Stimulated activated naive CD8-positive, alpha-beta T cell treated with anti-CD3 and anti-CD28 coated beads, Interleukin-15, amount 100 ng/mL, for 72 hours (primary cell): ENCODE results near the gene NEK6.
"Not testable (repeated sequence)": the region's sequence is repeated elsewhere in the genome, so short reads cannot be mapped to it uniquely, and the experiment has no call there.

Experiments used
- ATAC-seq: fragments of 150-1000 bp; cut with Tn5 transposase; 2 replicates; pipeline ENCODE4 v1.10.0; 2021; ENCODE audit warnings: mild to moderate bottlenecking, moderate library complexity
- DNase-seq, 2 donors: peaks; one replicate each; pipeline ENCODE4 v3.0.0; 2021 to 2022
- H3K27ac Mint-ChIP-seq, 2 donors: one replicate each; pipeline ENCODE4 v1.8.0; 2022; ENCODE audit warnings: mild to moderate bottlenecking in 2 of 2, mixed read lengths in 2 of 2, moderate library complexity in 2 of 2
- H3K27me3 Mint-ChIP-seq: one replicate; pipeline ENCODE4 v1.8.0; 2022; ENCODE audit warnings: mixed read lengths
- H3K4me1 Mint-ChIP-seq: one replicate; pipeline ENCODE4 v1.8.0; 2022; ENCODE audit warnings: mild to moderate bottlenecking, mixed read lengths
- H3K4me3 Mint-ChIP-seq, 2 donors: one replicate each; pipeline ENCODE4 v1.8.0; 2022; ENCODE audit warnings: mild to moderate bottlenecking in 2 of 2, mixed read lengths in 2 of 2, moderate library complexity in 1 of 2
- H3K9me3 Mint-ChIP-seq, 2 donors: one replicate each; pipeline ENCODE4 v1.8.0; 2022; ENCODE audit warnings: mixed read lengths in 2 of 2

The NEK6 gene

GRCh38 chr9:124251204-124251603 is 6.5 kb upstream of the NEK6 start:
- Mint-ChIP-seq H3K4me3 (no peak overlapping the region), H3K27ac (no peak overlapping the region), H3K9me3 (no peaks in the 10 kb centered on the region), H3K4me1 (peaks cover 41% of the 10 kb centered on the region), H3K27me3 (peaks cover 36% of the 10 kb centered on the region)
- DNase-seq (no peak), ATAC-seq (no peak)

DNA sequence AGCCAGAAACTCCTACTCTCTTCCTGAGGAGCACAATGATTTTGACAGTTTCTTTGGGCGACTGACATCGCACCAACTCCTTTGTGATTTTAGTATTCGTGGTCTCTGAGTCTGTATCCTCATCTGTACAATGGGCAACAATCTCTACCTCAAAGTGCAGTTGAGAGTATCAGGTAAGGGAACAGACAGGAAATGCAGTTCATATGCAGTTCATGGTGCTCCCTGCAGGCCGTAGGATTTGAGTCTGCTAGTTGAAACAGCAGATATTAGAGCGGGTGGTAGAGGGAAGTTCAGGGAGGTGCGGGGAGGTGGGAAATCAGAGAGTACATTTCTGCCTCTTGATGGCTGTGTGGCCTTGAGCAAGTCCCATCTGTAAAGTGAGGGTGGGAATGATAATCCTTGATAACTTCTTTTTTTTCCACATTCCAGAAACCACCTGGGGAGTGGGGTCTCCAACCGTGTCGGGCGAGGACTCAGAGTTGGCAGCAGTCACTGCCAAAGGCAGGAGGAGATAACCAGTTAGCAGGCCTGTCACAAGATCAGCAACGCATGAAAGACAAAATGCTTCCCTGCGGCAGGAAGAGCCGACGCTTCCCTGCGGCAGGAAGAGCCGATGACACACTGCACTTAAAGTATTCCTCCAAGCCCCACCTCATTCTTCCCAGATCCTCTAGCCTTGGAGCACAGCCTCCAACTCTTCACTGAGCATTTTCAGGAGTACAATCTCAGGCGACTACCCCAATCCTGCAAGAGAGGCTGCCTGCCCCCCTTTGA is 6.0 kb upstream of the NEK6 start:
- Mint-ChIP-seq H3K9me3 (no peaks in the 10 kb centered on the region), H3K27me3 (peaks cover 42% of the 10 kb centered on the region), H3K4me3 (no peak overlapping the region), H3K27ac (peak overlapping the region in 1 of 2 donors; percentile 19), H3K4me1 (peaks cover 47% of the 10 kb centered on the region)
- no peak for ATAC-seq
- DNase-seq, result no peak

GRCh38 chr9:124252878-124253277 is 4.9 kb upstream of the NEK6 start:
- H3K27me3 Mint-ChIP-seq, result peaks cover 50% of the 10 kb centered on the region
- peaks cover 56% of the 10 kb centered on the region for H3K4me1 Mint-ChIP-seq
- DNase-seq, H3K9me3 Mint-ChIP-seq, H3K4me3 Mint-ChIP-seq, H3K27ac Mint-ChIP-seq, ATAC-seq: not testable (repeated sequence)

DNA sequence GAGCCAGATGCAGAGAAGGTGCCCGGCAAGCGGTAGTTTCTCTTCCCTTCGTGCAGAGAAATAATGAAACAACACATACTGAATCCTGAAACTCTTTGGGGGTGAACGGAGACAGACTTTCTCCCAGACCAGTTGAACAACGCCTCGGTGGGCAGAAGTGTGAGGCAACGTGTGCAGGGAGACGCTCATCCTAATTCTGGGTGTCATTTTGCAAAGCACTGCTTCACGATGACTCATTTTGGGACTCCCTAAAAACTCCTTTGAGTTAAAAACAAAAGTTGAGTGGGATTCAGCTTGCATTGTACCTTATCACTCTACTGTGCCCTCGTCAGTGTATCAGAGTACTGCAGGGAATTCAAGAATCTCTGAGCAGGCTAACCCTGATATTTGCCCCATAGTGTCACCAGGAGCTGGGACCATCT is 3.5 kb upstream of the NEK6 start:
- DNase-seq, result peak; percentile 33 to 75
- Mint-ChIP-seq H3K27ac (no peak overlapping the region), H3K9me3 (no peaks in the 10 kb centered on the region), H3K4me3 (peak overlapping the region; percentile 38 to 48), H3K27me3 (peaks cover 50% of the 10 kb centered on the region), H3K4me1 (peaks cover 70% of the 10 kb centered on the region)
- ATAC-seq, result peak; percentile 92

DNA sequence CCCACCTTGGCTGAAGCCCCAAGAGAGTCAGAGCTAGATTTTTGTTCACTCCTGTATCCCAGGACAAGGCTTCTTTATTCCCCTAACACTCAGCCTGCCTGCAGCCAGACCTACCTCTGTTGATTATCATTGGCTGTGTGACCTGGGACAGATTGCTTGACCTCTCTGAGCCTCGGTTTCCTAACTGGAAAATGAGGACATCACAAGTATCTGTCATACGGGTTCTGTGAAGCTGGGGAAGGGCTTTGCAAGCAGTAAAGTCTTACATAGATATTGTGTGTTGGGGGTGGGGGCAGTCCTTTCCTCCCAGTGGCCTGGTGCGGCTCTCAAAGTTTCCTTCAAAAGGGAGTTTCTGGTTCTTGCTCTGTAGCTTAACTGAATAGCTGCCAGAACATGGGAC is 2.5 kb upstream of the NEK6 start:
- Mint-ChIP-seq H3K27me3 (peaks cover 59% of the 10 kb centered on the region), H3K9me3 (no peaks in the 10 kb centered on the region), H3K4me1 (peaks cover 77% of the 10 kb centered on the region), H3K4me3 (peak overlapping the region; percentile 32 to 48), H3K27ac (no peak overlapping the region)
- no peak for ATAC-seq
- DNase-seq, result no peak

DNA sequence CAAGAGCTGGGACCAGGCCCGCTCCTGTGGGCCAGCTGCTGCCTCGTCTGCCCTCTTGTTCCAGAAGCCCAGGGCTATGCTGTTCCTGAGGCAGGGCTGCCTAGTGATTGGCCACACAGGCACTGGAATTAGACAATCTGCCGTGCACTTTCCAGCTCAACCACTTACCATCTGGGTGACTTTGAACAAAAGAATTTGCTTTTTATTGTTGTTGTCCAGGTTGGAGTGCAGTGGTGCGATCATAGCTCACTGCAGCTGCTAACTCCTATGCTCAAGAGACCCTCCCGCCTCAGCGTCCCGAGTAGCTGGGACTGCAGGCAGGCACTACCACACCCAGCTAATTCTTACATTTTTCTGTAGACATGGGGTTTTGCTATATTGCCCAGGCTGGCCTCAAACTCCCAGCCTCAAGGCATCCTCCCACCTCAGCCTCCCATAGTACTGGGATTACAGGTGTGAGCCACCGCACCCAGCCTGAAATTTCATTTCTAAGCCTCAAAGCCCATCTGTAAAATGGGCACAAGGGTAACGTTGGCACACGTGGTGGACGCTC is 1.2 kb upstream of the NEK6 start:
- Mint-ChIP-seq H3K27me3 (peaks cover 67% of the 10 kb centered on the region), H3K4me1 (peaks cover 82% of the 10 kb centered on the region), H3K27ac (no peak overlapping the region), H3K4me3 (peak overlapping the region; percentile 86 to 88), H3K9me3 (no peaks in the 10 kb centered on the region)
- ATAC-seq (no peak), DNase-seq (no peak)

DNA sequence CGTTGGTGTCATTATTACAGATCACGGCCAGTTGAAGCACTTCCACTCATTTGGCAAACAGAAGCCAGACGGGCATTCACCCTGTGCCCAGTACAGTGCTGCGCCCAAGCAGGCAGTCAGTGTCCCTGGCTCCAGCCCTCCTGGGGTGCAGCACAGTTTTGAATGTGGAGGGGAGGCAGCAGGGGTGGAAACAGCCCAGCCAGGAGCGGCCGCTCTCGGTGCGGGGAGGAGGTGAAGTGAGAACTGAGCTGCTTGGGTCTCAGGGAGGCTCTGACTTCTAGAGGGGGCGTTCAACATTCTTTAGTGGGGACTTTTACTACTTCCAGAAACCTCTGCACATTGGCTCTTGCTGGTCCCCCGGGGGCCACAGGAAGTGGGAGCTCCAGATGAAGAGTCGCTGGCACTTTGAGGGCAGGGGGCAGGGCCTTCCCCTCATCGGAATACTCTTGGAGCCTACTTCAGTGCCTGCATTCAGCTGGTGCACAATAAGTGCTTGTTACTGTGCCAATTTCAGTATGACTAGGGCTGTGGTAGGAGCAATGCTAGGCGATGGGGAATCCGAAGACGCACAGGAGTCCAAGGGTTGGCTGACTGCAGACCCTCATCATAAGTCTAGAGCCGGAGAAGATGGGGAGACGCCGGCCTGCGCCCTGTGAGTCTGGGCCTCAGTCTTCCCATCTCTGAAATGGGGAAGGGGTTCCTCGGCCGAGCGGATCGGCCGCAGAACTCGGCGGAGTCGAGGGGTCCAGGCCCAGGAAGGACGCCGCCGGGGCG is 492 bp upstream of the NEK6 start:
- H3K9me3 Mint-ChIP-seq, result no peaks in the 10 kb centered on the region
- peaks cover 81% of the 10 kb centered on the region for H3K4me1 Mint-ChIP-seq
- H3K4me3 Mint-ChIP-seq, result peak overlapping the region; percentile 86 to 88
- ATAC-seq (no peak), DNase-seq (no peak)
- H3K27me3 Mint-ChIP-seq, result peaks cover 70% of the 10 kb centered on the region
- H3K27ac Mint-ChIP-seq, result peak overlapping the region in 1 of 2 donors; percentile 91

DNA sequence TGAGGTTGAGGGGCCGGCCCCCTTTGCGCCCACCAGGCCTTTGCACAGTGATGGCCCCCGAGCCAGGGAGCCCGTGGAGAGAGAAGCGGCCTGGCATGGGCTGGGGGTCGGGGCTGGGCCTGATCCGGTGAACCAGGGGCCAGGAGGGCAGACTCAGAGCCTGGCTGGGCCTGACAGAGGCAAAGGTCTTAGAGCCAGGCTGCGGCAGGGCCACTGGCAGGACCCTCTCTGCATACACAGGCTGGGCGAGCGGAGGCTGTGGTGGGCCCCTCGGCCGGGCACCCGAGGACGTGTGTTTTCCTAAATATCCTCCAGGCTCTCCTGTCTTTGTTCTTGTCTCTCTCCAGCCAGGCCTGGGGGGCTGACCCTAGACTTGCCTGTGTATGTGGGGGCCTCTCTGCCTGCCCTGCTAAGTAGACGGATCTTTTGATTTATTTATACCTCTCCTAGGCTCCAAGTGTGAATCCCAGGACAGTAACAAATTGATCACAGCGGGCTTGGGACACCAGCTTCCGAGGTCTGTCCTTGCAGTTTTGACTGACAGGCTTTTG is 933 bp downstream of the NEK6 start:
- Mint-ChIP-seq H3K4me1 (peaks cover 77% of the 10 kb centered on the region), H3K27me3 (peaks cover 83% of the 10 kb centered on the region), H3K9me3 (no peaks in the 10 kb centered on the region), H3K4me3 (peak overlapping the region; percentile 81 to 87), H3K27ac (peak overlapping the region; percentile 13 to 63)
- DNase-seq (no peak), ATAC-seq (no peak)

DNA sequence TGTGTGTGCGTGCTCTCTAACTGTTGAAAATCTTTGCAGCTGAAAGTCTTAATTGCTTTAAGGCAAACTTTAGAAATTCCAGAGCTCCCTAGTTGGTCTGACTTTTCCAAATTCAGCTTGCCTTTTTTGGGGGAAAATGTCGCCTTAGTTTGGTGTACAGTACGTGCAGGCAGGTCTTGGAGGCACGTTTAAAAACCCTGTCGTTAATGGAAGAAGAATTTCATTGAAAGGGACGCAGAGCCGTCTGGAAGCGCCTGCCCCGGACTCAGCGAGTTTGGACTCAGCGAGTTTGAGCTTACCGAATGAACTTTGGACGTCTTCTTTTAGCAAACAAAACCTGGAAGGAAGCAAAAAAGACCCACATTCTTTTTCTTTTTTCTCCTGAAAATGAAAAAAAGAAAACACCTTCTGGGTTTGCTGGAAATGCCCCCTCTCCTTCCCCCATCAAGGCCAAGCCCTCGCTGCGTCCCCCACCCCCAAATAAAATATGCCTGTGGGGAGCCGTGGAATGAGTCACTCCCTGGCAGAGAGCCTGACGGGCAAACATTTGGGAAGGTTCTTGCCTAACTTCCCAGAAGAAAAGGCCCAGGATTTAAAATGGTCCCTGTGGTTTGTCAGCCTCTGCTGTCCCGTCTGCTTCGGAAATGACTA is 1.5 kb downstream of the NEK6 start:
- DNase-seq (no peak), ATAC-seq (no peak)
- H3K27me3 Mint-ChIP-seq, result peaks cover 83% of the 10 kb centered on the region
- H3K9me3 Mint-ChIP-seq, result no peaks in the 10 kb centered on the region
- peak overlapping the region in 1 of 2 donors; percentile 63 for H3K27ac Mint-ChIP-seq
- H3K4me1 Mint-ChIP-seq, result peaks cover 71% of the 10 kb centered on the region
- peak overlapping the region; percentile 81 to 87 for H3K4me3 Mint-ChIP-seq

DNA sequence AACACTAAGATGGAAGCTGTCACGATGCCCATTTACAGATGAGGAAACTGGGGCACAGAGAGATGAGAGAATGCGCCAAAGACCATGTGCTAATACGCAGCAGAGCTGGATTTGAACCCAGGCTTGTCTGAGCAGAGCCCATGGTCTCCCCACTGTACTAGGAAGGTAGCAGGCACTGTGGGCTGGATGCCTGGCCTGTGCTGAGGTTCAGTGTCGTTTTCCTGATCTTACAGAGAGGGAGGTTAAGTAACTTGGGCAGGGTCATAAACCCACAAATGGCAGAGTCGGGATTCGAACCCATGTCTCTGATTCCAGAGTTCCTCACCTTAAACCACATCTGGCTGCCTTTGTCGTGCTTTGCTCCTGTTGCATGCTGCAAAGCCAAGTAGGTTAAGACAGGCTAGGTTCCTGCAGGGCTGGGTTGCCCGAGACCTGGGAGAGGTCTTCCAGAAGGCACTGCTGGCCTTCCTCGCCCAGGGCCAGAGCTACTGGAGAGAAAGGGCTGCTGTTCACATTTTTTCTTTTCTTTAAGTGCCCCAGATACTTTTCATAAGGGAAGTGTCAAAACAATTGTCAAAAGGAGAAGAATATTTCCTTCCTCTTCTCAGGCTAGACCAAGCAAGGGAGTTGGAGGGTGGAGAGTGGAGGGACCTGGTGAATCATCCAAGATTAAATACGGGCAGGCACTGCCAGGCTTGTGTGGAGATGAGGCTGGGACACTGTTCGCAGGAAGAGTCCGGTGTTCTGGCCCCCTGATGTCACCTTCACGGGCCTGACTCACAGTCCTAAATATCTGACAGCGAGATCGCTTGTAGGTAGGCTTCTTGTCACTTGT is 3.2 kb downstream of the NEK6 start:
- Mint-ChIP-seq H3K4me1 (peaks cover 54% of the 10 kb centered on the region), H3K4me3 (no peak overlapping the region), H3K27me3 (peaks cover 82% of the 10 kb centered on the region), H3K27ac (no peak overlapping the region), H3K9me3 (no peaks in the 10 kb centered on the region)
- no peak for DNase-seq
- ATAC-seq, result no peak

- H3K4me1 Mint-ChIP-seq, result peaks cover 44% of the 10 kb centered on the region
- H3K4me3 Mint-ChIP-seq, result no peak overlapping the region
- no peak overlapping the region for H3K27ac Mint-ChIP-seq
- no peak for ATAC-seq
- no peak for DNase-seq
- peaks cover 82% of the 10 kb centered on the region for H3K27me3 Mint-ChIP-seq
- no peaks in the 10 kb centered on the region for H3K9me3 Mint-ChIP-seq
Observed at GRCh38 chr9:124261736-124262648, 4.2 kb downstream of the NEK6 start.

GRCh38 chr9:124262649-124262972 is 4.9 kb downstream of the NEK6 start:
- no peak overlapping the region for H3K4me3 Mint-ChIP-seq

GRCh38 chr9:124263213-124263612 is 5.5 kb downstream of the NEK6 start:
- DNase-seq, result no peak
- H3K27ac Mint-ChIP-seq, result no peak overlapping the region
- H3K4me1 Mint-ChIP-seq, result peaks cover 34% of the 10 kb centered on the region
- no peak for ATAC-seq
- H3K9me3 Mint-ChIP-seq, result no peaks in the 10 kb centered on the region
- peaks cover 80% of the 10 kb centered on the region for H3K27me3 Mint-ChIP-seq
- no peak overlapping the region for H3K4me3 Mint-ChIP-seq

More at GRCh38 chr9:124262649-124262972, 4.9 kb downstream of the NEK6 start:
- DNase-seq, result no peak
- peaks cover 38% of the 10 kb centered on the region for H3K4me1 Mint-ChIP-seq
- H3K27me3 Mint-ChIP-seq, result peaks cover 82% of the 10 kb centered on the region
- ATAC-seq, result no peak
- no peaks in the 10 kb centered on the region for H3K9me3 Mint-ChIP-seq
- H3K27ac Mint-ChIP-seq, result no peak overlapping the region
